ENCODE data around the gene CNKSR1. TPM values are rescaled to one million over a fixed set of nuclear protein-coding genes. Genes with fewer than 3 reads are reported as not detected.

CNKSR1 gene
- total RNA-seq, 4 donors from 2014 or later: 17.8 to 43.3 (median 25.9) TPM

DNA sequence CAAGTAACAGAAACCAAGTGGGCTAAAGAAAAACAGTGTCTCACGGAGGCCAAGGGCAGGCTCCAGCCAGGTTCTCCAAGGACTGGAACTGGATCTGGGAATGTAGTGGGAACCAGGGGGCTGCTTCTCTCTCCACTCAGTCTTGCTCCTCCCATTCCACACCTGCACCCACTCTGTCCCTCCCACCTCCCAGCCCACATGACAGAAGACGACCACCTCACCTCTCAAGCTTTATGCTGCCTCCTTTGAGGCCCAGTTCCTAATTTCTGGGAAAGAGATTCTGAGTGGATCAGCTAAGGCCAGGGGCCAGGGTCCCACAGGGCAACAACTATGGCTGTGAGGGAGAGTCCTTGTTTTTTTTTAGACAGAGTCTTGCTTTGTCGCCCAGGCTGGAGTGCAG, 38.0 kb downstream of the CNKSR1 start:
- intact Hi-C loops (cut with DNase I): no loop called here
- DNase-seq: no peak
- TF ChIP-seq, protein P1, sequence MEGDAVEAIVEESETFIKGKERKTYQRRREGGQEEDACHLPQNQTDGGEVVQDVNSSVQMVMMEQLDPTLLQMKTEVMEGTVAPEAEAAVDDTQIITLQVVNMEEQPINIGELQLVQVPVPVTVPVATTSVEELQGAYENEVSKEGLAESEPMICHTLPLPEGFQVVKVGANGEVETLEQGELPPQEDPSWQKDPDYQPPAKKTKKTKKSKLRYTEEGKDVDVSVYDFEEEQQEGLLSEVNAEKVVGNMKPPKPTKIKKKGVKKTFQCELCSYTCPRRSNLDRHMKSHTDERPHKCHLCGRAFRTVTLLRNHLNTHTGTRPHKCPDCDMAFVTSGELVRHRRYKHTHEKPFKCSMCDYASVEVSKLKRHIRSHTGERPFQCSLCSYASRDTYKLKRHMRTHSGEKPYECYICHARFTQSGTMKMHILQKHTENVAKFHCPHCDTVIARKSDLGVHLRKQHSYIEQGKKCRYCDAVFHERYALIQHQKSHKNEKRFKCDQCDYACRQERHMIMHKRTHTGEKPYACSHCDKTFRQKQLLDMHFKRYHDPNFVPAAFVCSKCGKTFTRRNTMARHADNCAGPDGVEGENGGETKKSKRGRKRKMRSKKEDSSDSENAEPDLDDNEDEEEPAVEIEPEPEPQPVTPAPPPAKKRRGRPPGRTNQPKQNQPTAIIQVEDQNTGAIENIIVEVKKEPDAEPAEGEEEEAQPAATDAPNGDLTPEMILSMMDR (IDR thresholded peaks at IDR 0.05): no peak
- no peak for TF ChIP-seq POLR2A (IDR thresholded peaks at IDR 0.05)
- Histone ChIP-seq H3K27ac (no peak overlapping the region), H3K36me3 (no peaks in the 10 kb centered on the region), H3K4me1 (peaks cover 0 to 10% (median 0%) of the 10 kb centered on the region in 3 donors), H3K9me3 (no peaks in the 10 kb centered on the region), H3K4me3 (no peak overlapping the region), H3K27me3 (peaks cover 0 to 23% (median 0%) of the 10 kb centered on the region in 4 donors)
- 38 to 40% methylated on average over 2 to 3 of the region's 3 CpGs for WGBS, 2 donors

DNA sequence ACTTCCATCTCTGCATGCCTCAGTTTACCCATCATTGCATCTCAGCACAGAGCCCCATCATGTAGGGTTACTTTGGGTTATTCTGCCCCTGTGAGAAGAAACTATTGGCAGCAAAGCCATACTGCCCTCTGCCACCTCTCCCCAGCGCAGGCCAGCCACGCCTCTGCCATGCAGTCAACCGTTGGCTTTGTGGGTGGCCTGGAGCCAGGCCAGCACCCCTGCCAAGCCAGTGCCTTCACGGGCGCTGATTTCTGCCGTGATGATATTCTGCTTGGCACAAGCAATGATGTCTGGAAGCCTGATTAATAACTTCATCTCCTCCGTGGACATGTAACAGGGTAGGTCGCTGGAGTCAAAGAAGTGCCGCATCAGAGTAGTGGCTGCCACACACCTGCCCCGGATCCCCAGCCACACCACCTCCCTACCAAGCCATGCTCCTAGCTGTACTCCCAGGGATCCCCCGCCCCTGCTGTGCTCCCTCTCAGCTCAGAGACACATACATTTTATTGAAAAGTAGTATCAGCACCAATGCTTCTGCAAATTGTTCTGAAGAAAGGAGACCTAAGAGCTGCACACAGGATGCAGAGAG, 41.7 kb downstream of the CNKSR1 start:
- no peak overlapping the region for H3K4me3 ChIP-seq
- intact Hi-C loops (cut with DNase I): no loop called here
- WGBS, 2 donors: 14 to 40% methylated on average over 4 to 7 of the region's 11 CpGs
- no peaks in the 10 kb centered on the region for H3K9me3 ChIP-seq
- TF ChIP-seq, protein P1 (IDR thresholded peaks at IDR 0.05): no peak
- TF ChIP-seq POLR2A (IDR thresholded peaks at IDR 0.05): no peak
- H3K27ac ChIP-seq: no peak overlapping the region
- H3K27me3 ChIP-seq: peaks cover 0 to 33% (median 0%) of the 10 kb centered on the region in 4 donors
- H3K4me1 ChIP-seq: peaks cover 0 to 17% (median 0%) of the 10 kb centered on the region in 3 donors
- no peak for DNase-seq
- H3K36me3 ChIP-seq: no peaks in the 10 kb centered on the region

- Histone ChIP-seq H3K27ac (no peak overlapping the region), H3K9me3 (no peaks in the 10 kb centered on the region), H3K36me3 (no peaks in the 10 kb centered on the region), H3K4me3 (no peak overlapping the region), H3K4me1 (peaks cover 0 to 26% (median 4%) of the 10 kb centered on the region in 3 donors), H3K27me3 (peaks cover 0 to 44% (median 0%) of the 10 kb centered on the region in 4 donors)
- no peak for TF ChIP-seq POLR2A (IDR thresholded peaks at IDR 0.05)
- TF ChIP-seq, protein P1 (IDR thresholded peaks at IDR 0.05): no peak
- intact Hi-C loops (cut with DNase I): no loop called here
- no peak for DNase-seq
- 63 to 71% methylated on average over 16 to 23 of the region's 27 CpGs for WGBS, 2 donors
These were observed 43.1 kb downstream of the CNKSR1 start for GRCh38 chr1:26220199-26220912.

- Histone ChIP-seq H3K27me3 (peaks cover 0 to 49% (median 0%) of the 10 kb centered on the region in 4 donors), H3K36me3 (no peaks in the 10 kb centered on the region), H3K4me3 (no peak overlapping the region), H3K4me1 (peaks cover 0 to 33% (median 7%) of the 10 kb centered on the region in 3 donors), H3K9me3 (no peaks in the 10 kb centered on the region), H3K27ac (no peak overlapping the region)
- intact Hi-C loops (cut with DNase I): no loop called here
- DNase-seq: no peak
- 74 to 90% methylated on average over 2 of the region's 2 CpGs for WGBS, 2 donors
- TF ChIP-seq POLR2A (IDR thresholded peaks at IDR 0.05): no peak
- TF ChIP-seq, protein P1 (IDR thresholded peaks at IDR 0.05): no peak
These were observed 43.8 kb downstream of the CNKSR1 start for GRCh38 chr1:26221094-26221493.

DNA sequence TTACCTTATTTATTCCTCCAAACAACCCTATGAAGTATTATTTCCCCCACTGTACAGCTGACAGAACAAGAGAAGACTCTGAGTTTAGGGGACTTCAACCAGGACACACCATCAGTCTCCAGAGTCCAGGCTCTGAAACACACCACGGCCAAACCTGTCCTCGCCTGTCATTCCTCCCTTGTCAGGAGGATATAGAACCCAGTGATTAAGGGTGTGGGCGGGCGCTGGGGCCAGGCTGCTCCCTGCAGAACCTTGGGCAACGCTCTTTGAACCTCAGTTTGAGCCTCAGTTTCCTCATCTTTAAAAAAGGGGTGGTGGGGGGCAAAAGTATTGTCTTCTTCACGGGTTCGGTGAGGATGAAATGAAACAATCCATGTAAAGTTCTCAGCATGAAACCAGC, 47.3 kb downstream of the CNKSR1 start:
- Histone ChIP-seq H3K4me1 (peaks cover 0 to 24% (median 7%) of the 10 kb centered on the region in 3 donors), H3K27ac (no peak overlapping the region), H3K36me3 (no peaks in the 10 kb centered on the region), H3K27me3 (peaks cover 0 to 55% (median 1%) of the 10 kb centered on the region in 4 donors), H3K4me3 (peak overlapping the region in 1 of 4 donors; percentile 58), H3K9me3 (no peaks in the 10 kb centered on the region)
- WGBS, 2 donors: 73 to 77% methylated on average over 7 of the region's 7 CpGs
- DNase-seq: no peak
- intact Hi-C loops (cut with DNase I): no loop called here
- TF ChIP-seq POLR2A (IDR thresholded peaks at IDR 0.05): no peak
- TF ChIP-seq, protein P1 (IDR thresholded peaks at IDR 0.05): no peak
